Neural cell (in vitro differentiated cells): ENCODE data around the gene ELF1.

ENCODE experiments used
- EZH2 ChIP-seq: fragments of 200-600, 300-800 bp; shearing (Covaris generic), sonication (generic); IDR thresholded peaks from 2 replicates; pipeline ENCODE4 v1.6.1; 2014; ENCODE audit warnings: antibody characterized with exemption, low read length, borderline replicate concordance, mild to moderate bottlenecking; ENCODE audit not compliant: insufficient read depth, poor library complexity, severe bottlenecking
- POLR2AphosphoS5 ChIP-seq: IDR thresholded peaks from 2 replicates; pipeline ENCODE4 v1.6.1; 2012
- TF ChIP-seq, protein P1 (sequence below): fragments of 450-650 bp; IDR thresholded peaks from 2 replicates; pipeline ENCODE4 v1.5.1; 2014; ENCODE audit warnings: antibody characterized with exemption, mild to moderate bottlenecking, moderate library complexity; ENCODE audit not compliant: poor library complexity, severe bottlenecking

DNA sequence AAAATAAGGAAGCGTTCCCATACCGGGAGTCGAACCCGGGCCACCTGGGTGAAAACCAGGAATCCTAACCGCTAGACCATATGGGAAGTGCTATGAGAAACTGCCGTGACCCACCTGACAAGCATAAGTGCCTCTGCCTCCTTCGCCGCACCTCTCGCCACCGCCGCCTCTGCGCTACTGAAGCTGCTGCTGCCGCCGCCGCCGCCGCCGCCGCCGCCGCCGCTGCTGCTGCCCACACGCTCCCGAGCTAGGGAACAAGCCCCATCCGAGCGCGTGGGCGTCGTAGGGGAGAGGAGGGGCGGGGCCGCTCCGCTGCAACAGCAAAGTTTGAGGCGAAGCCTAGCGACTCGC lies 41.6 kb upstream of the ELF1 start:
- TF ChIP-seq, protein P1, sequence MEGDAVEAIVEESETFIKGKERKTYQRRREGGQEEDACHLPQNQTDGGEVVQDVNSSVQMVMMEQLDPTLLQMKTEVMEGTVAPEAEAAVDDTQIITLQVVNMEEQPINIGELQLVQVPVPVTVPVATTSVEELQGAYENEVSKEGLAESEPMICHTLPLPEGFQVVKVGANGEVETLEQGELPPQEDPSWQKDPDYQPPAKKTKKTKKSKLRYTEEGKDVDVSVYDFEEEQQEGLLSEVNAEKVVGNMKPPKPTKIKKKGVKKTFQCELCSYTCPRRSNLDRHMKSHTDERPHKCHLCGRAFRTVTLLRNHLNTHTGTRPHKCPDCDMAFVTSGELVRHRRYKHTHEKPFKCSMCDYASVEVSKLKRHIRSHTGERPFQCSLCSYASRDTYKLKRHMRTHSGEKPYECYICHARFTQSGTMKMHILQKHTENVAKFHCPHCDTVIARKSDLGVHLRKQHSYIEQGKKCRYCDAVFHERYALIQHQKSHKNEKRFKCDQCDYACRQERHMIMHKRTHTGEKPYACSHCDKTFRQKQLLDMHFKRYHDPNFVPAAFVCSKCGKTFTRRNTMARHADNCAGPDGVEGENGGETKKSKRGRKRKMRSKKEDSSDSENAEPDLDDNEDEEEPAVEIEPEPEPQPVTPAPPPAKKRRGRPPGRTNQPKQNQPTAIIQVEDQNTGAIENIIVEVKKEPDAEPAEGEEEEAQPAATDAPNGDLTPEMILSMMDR = no peak
- TF ChIP-seq EZH2 (no peak), POLR2AphosphoS5 (no peak)
